Kidney tubule cell (primary cell): ENCODE measurements around the gene CD2.

Experiments
- DNase-seq: peaks from one replicate; pipeline ENCODE4 v3.0.0-alpha.2; 2018; ENCODE audit warnings: low spot score

The CD2 gene

GRCh38 chr1:116754198-116754977 is at the start of gene CD2:
TSS of gene CD2 (plus strand) at chr1:116754430. CDS start at chr1:116754493, 63 bp downstream.
- no peak for DNase-seq

GRCh38 chr1:116706123-116706522 is 48.1 kb upstream of the CD2 start:
- no peak for DNase-seq

- no peak for DNase-seq
These were observed 47.4 kb upstream of the CD2 start for GRCh38 chr1:116706841-116707240.

GRCh38 chr1:116708255-116708900 is 45.9 kb upstream of the CD2 start:
- no peak for DNase-seq

- no peak for DNase-seq
These were observed 44.5 kb upstream of the CD2 start for GRCh38 chr1:116709666-116710167.

GRCh38 chr1:116710420-116711262 is 43.6 kb upstream of the CD2 start:
- DNase-seq: peak; percentile 13

- DNase-seq: peak; percentile 61
These were observed 42.9 kb upstream of the CD2 start for GRCh38 chr1:116711263-116711840.

GRCh38 chr1:116712510-116712909 is 41.7 kb upstream of the CD2 start:
- DNase-seq: no peak

GRCh38 chr1:116713474-116713873 is 40.8 kb upstream of the CD2 start:
- DNase-seq: no peak

- DNase-seq: no peak
These were observed 37.8 kb upstream of the CD2 start for GRCh38 chr1:116716391-116716790.

GRCh38 chr1:116717318-116717717 is 36.9 kb upstream of the CD2 start:
- no peak for DNase-seq

GRCh38 chr1:116720364-116721038 is 33.7 kb upstream of the CD2 start:
- no peak for DNase-seq

GRCh38 chr1:116721039-116721405 is 33.2 kb upstream of the CD2 start:
- no peak for DNase-seq

- no peak for DNase-seq
These were observed 32.7 kb upstream of the CD2 start for GRCh38 chr1:116721451-116722007.

GRCh38 chr1:116722016-116722838 is 32.0 kb upstream of the CD2 start:
- peak; percentile 18 for DNase-seq

GRCh38 chr1:116724765-116725375 is 29.4 kb upstream of the CD2 start:
- peak; percentile 68 for DNase-seq

GRCh38 chr1:116725798-116726197 is 28.4 kb upstream of the CD2 start:
- DNase-seq: no peak

GRCh38 chr1:116726872-116727820 is 27.1 kb upstream of the CD2 start:
- DNase-seq: no peak

GRCh38 chr1:116731439-116731838 is 22.8 kb upstream of the CD2 start:
- no peak for DNase-seq
